Ishikawa (cell line): ENCODE results near the gene SRGAP1.

Source experiments
- CEBPB ChIP-seq: IDR thresholded peaks from 2 replicates; pipeline ENCODE4 v1.6.1; 2012
- EGR1 ChIP-seq: IDR thresholded peaks from 2 replicates; pipeline ENCODE4 v1.6.1; 2012
- EP300 ChIP-seq: IDR thresholded peaks from 2 replicates; pipeline ENCODE4 v1.6.1; 2012; ENCODE audit warnings: borderline replicate concordance
- FOXM1 ChIP-seq: IDR thresholded peaks from 2 replicates; pipeline ENCODE4 v1.6.1; 2012; ENCODE audit warnings: low read depth, borderline replicate concordance
- RAD21 ChIP-seq: IDR thresholded peaks from 2 replicates; pipeline ENCODE4 v1.6.1; 2012; ENCODE audit warnings: low read depth
- TAF1 ChIP-seq: IDR thresholded peaks from 2 replicates; pipeline ENCODE4 v1.6.1; 2012; ENCODE audit warnings: low read depth, mild to moderate bottlenecking
- TCF12 ChIP-seq: IDR thresholded peaks from 2 replicates; pipeline ENCODE4 v1.6.1; 2012; ENCODE audit warnings: low read depth
- TEAD4 ChIP-seq: IDR thresholded peaks from 2 replicates; pipeline ENCODE4 v1.6.1; 2012
- USF1 ChIP-seq: IDR thresholded peaks from 2 replicates; pipeline ENCODE4 v1.6.1; 2012
- YY1 ChIP-seq: IDR thresholded peaks from 2 replicates; pipeline ENCODE4 v1.6.1; 2012; ENCODE audit warnings: low read depth
- ZBTB7A ChIP-seq: IDR thresholded peaks from 2 replicates; pipeline ENCODE4 v1.6.1; 2012; ENCODE audit warnings: low read depth
- TF ChIP-seq, protein P1 (sequence below): IDR thresholded peaks from 2 replicates; pipeline ENCODE4 v1.6.1; 2012; ENCODE audit warnings: low read depth, mild to moderate bottlenecking
- TF ChIP-seq, protein P2 (sequence below): IDR thresholded peaks from 2 replicates; pipeline ENCODE4 v1.6.1; 2012

DNA sequence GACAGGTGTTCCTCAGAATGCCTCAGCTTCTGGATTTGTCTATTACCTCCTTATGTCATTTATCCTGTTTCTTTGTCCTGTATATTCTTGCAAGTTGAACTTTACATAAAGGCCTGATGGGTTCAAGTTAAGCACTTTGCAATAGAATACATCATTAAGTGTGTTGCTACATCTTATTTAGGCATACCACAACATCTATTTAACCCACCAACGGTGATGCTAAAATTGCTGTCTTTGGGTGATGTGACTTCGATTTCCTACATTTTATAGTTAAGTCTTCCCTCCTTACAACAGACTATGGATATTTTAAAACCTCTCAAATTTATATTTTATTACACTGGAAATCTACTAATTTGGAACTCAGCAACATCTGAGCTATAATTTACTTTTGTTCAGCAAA is 206.6 kb downstream of the SRGAP1 start:
- TF ChIP-seq EP300 (no peak), EGR1 (no peak), TEAD4 (no peak), TAF1 (no peak), YY1 (no peak), TCF12 (no peak), RAD21 (no peak), USF1 (no peak), CEBPB (no peak), ZBTB7A (no peak), FOXM1 (no peak)
- TF ChIP-seq, protein P1, sequence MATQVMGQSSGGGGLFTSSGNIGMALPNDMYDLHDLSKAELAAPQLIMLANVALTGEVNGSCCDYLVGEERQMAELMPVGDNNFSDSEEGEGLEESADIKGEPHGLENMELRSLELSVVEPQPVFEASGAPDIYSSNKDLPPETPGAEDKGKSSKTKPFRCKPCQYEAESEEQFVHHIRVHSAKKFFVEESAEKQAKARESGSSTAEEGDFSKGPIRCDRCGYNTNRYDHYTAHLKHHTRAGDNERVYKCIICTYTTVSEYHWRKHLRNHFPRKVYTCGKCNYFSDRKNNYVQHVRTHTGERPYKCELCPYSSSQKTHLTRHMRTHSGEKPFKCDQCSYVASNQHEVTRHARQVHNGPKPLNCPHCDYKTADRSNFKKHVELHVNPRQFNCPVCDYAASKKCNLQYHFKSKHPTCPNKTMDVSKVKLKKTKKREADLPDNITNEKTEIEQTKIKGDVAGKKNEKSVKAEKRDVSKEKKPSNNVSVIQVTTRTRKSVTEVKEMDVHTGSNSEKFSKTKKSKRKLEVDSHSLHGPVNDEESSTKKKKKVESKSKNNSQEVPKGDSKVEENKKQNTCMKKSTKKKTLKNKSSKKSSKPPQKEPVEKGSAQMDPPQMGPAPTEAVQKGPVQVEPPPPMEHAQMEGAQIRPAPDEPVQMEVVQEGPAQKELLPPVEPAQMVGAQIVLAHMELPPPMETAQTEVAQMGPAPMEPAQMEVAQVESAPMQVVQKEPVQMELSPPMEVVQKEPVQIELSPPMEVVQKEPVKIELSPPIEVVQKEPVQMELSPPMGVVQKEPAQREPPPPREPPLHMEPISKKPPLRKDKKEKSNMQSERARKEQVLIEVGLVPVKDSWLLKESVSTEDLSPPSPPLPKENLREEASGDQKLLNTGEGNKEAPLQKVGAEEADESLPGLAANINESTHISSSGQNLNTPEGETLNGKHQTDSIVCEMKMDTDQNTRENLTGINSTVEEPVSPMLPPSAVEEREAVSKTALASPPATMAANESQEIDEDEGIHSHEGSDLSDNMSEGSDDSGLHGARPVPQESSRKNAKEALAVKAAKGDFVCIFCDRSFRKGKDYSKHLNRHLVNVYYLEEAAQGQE, result no peak
- TF ChIP-seq, protein P2, sequence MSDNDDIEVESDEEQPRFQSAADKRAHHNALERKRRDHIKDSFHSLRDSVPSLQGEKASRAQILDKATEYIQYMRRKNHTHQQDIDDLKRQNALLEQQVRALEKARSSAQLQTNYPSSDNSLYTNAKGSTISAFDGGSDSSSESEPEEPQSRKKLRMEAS, result no peak
